Right lobe of liver (tissue), 4 donors: Measurements from ENCODE around the gene ZNRD2.

Experiments
- CTCF ChIP-seq, 4 donors: fragments of 200-600 bp in 3 of 4; fragments of 450-650 bp in 1 of 4; IDR thresholded peaks; one replicate each; pipeline versions ENCODE4 v1.5.1 to v1.8.0; 2016 to 2022; ENCODE audit warnings: antibody characterized with exemption in 4 of 4, mild to moderate bottlenecking in 2 of 4
- POLR2A ChIP-seq: fragments of 450-650 bp; IDR thresholded peaks from one replicate; pipeline ENCODE4 v1.6.1; 2017; ENCODE audit warnings: antibody characterized with exemption, mild to moderate bottlenecking
- donor health status: DM: no; HTN: no; CAD: no.
- donor health status: DM: no; HTN: no; CAD: no.
- donor health status: DM: no; HTN: yes; CAD: no.

GRCh38 chr11:65599216-65599954, 29.1 kb downstream of the ZNRD2 start:
- TF ChIP-seq CTCF (IDR thresholded peaks at IDR 0.05) (no peak), POLR2A (no peak)
